SIG-M5 treated with dmso at 0.1 percent for 504 hours (cell line): ENCODE data around the gene COX19.
"Not testable (repeated sequence)": the region's sequence is repeated elsewhere in the genome, so short reads cannot be mapped to it uniquely, and the experiment has no call there.

Experiments used
- DNase-seq: peaks from one replicate; lab custom pipeline; 2025; ENCODE audit not compliant: unreplicated experiment; lab: John Stamatoyannopoulos, UW

COX19 gene

GRCh38 chr7:962401-963081 is 12.8 kb downstream of the COX19 start:
- DNase-seq = no peak

- no peak for DNase-seq
Measured at GRCh38 chr7:961546-962400, 13.6 kb downstream of the COX19 start.

- not testable (repeated sequence) for DNase-seq
Measured at GRCh38 chr7:960972-961371, 14.4 kb downstream of the COX19 start.

- DNase-seq = no peak
Measured at GRCh38 chr7:960269-960871, 15.0 kb downstream of the COX19 start.

- not testable (repeated sequence) for DNase-seq
Measured at GRCh38 chr7:959740-960139, 15.6 kb downstream of the COX19 start.

GRCh38 chr7:959271-959670 is 16.1 kb downstream of the COX19 start:
- no peak for DNase-seq

- DNase-seq = no peak
Measured at GRCh38 chr7:958221-959200, 16.8 kb downstream of the COX19 start.

- DNase-seq = peak; percentile 71
Measured at GRCh38 chr7:957418-958220, 17.7 kb downstream of the COX19 start.

- no peak for DNase-seq
Measured at GRCh38 chr7:956031-956430, 19.3 kb downstream of the COX19 start.

GRCh38 chr7:954330-955238 is 20.8 kb downstream of the COX19 start, which contains the start of gene ADAP1:
Gene ADAP1 (minus strand): TSS chr7:954680. CDS start chr7:954477, 203 bp downstream.
- DNase-seq = peak; percentile 34

GRCh38 chr7:953547-954327 is 21.6 kb downstream of the COX19 start:
- DNase-seq = peak; percentile 69

- no peak for DNase-seq
Measured at GRCh38 chr7:952548-953441, 22.6 kb downstream of the COX19 start.

- DNase-seq = no peak
Measured at GRCh38 chr7:951881-952547, 23.3 kb downstream of the COX19 start.

- DNase-seq = no peak
Measured at GRCh38 chr7:949021-949934, 26.1 kb downstream of the COX19 start.

GRCh38 chr7:947391-948210 is 27.7 kb downstream of the COX19 start:
- no peak for DNase-seq
